Stimulated activated naive CD4-positive, alpha-beta T cell treated with Interleukin-2 at 50 U/mL for 16 hours (primary cell): ENCODE results near the gene GSE1.

Experiments
- DNase-seq: peaks from one replicate; lab custom pipeline; 2025; lab: John Stamatoyannopoulos, UW

The GSE1 gene

GRCh38 chr16:85706449-85707034 lies 93.4 kb downstream of the GSE1 start:
- no peak for DNase-seq

GRCh38 chr16:85707528-85708095 lies 94.5 kb downstream of the GSE1 start:
- DNase-seq, result no peak

GRCh38 chr16:85708338-85708737 lies 95.2 kb downstream of the GSE1 start:
- DNase-seq, result no peak

- no peak for DNase-seq
Observed at GRCh38 chr16:85709766-85710585, 96.9 kb downstream of the GSE1 start.

GRCh38 chr16:85710732-85711131 lies 97.6 kb downstream of the GSE1 start:
- no peak for DNase-seq

- DNase-seq, result no peak
Observed at GRCh38 chr16:85711982-85712587, 99.0 kb downstream of the GSE1 start.

- no peak for DNase-seq
Observed at GRCh38 chr16:85712801-85713200, 99.7 kb downstream of the GSE1 start.

- DNase-seq, result no peak
Observed at GRCh38 chr16:85715169-85716021, 102.3 kb downstream of the GSE1 start.

- DNase-seq, result no peak
Observed at GRCh38 chr16:85716022-85716679, 103.0 kb downstream of the GSE1 start.

GRCh38 chr16:85716680-85717038 lies 103.5 kb downstream of the GSE1 start:
- no peak for DNase-seq

GRCh38 chr16:85717393-85718152 lies 104.5 kb downstream of the GSE1 start:
- DNase-seq, result peak; percentile 20

- DNase-seq, result no peak
Observed at GRCh38 chr16:85718153-85718477, 105.0 kb downstream of the GSE1 start.

- DNase-seq, result no peak
Observed at GRCh38 chr16:85718682-85719081, 105.6 kb downstream of the GSE1 start.

- DNase-seq, result no peak
Observed at GRCh38 chr16:85719605-85720301, 106.6 kb downstream of the GSE1 start.

- no peak for DNase-seq
Observed at GRCh38 chr16:85720302-85720637, 107.1 kb downstream of the GSE1 start.

GRCh38 chr16:85722128-85722893 lies 109.2 kb downstream of the GSE1 start:
- DNase-seq, result no peak

- no peak for DNase-seq
Observed at GRCh38 chr16:85724126-85724879, 111.2 kb downstream of the GSE1 start.

GRCh38 chr16:85724936-85725335 lies 111.8 kb downstream of the GSE1 start:
- no peak for DNase-seq
